BJ (cell line): ENCODE data around the gene DLX4. TPM values are rescaled to one million over a fixed set of nuclear protein-coding genes. Genes with fewer than 3 reads are reported as not detected.

Experiments
- CTCF ChIA-PET: fragments of 350-600 bp; formaldehyde crosslinking; extraction: SDS; loops from one replicate; lab custom pipeline; 2021; ENCODE audit warnings: antibody characterized with exemption, inconsistent platforms; lab: Yijun Ruan, JAX
- POLR2A ChIA-PET: fragments of 300-600 bp; sonication (Branson Sonifier 250); formaldehyde crosslinking; extraction: SDS; loops from one replicate; lab custom pipeline; 2021; ENCODE audit warnings: antibody characterized with exemption; lab: Charles Lee
- DNase-seq: peaks from one replicate; pipeline ENCODE4 v3.0.0-alpha.2; 2011; ENCODE audit warnings: low read depth
- H3K27me3 ChIP-seq: 2 replicates; pipeline ENCODE4 v1.6.0; 2011; ENCODE audit warnings: low read length; ENCODE audit not compliant: control insufficient read depth, insufficient read depth
- H3K36me3 ChIP-seq: 2 replicates; pipeline ENCODE4 v1.5.1; 2011; ENCODE audit warnings: low read length; ENCODE audit not compliant: control insufficient read depth, insufficient read depth
- H3K4me3 ChIP-seq: 2 replicates; pipeline ENCODE4 v1.5.1; 2011; ENCODE audit warnings: low read depth, mild to moderate bottlenecking, control low read depth, low read length
- CTCF ChIP-seq: IDR thresholded peaks from 2 replicates; pipeline ENCODE4 v1.5.1; 2011; ENCODE audit warnings: low read depth, mild to moderate bottlenecking, control low read depth, inconsistent platforms, low read length, moderate library complexity; ENCODE audit not compliant: insufficient read depth
- polyA plus RNA-seq: library from polyadenylated mRNA; depleted of rRNA; stranded (reverse); fragments of >200 nt; gene quantifications from 2 replicates; pipeline ENCODE4 v1.2.3, GENCODE V29; 2011

The DLX4 gene
- polyA plus RNA-seq, 1 experiment: 0.29 TPM

DNA sequence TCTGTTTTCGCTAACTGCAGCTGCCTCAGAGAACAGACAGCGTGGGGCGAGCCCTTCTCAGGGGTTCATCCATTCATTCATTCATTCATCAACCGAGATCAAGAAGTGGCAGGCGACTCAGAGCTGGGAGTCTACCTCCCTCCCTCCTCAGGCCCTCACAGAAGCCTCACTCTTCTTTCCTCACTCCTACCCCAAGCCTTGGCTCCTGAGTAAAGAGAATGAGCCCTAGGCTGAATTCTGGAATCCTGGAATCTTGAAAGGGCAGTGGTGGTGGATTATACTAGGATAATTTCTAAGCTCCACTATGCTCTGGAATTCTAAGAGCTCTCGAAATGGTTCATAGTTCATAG, 28.3 kb downstream of the DLX4 start:
- H3K36me3 ChIP-seq: no peaks in the 10 kb centered on the region
- H3K4me3 ChIP-seq: no peak overlapping the region
- peaks cover 39% of the 10 kb centered on the region for H3K27me3 ChIP-seq
- POLR2A ChIA-PET: no interaction called here
- no peak for TF ChIP-seq CTCF
- CTCF ChIA-PET: interaction anchor here (0.7 to 11.7 kb wide), 46 partner anchors 8 to 440 kb away, joined by 3 to 464 read pairs (median 9); partner anchors contain the start of genes SLC35B1 and TAC4
- no peak for DNase-seq

- Histone ChIP-seq H3K4me3 (no peak overlapping the region), H3K27me3 (peaks cover 35% of the 10 kb centered on the region), H3K36me3 (no peaks in the 10 kb centered on the region)
- TF ChIP-seq CTCF: peak; percentile 92
- POLR2A ChIA-PET: no interaction called here
- peak; percentile 14 for DNase-seq
- CTCF ChIA-PET: interaction anchor here (0.6 to 11.7 kb wide), 60 partner anchors 8 to 446 kb away, joined by 3 to 464 read pairs (median 6); partner anchors contain the start of genes NXPH3, SLC35B1 and TAC4
These were observed 29.0 kb downstream of the DLX4 start for GRCh38 chr17:49997773-49998703.

GRCh38 chr17:49998836-49999511, 30.0 kb downstream of the DLX4 start:
- POLR2A ChIA-PET: no interaction called here
- no peak for DNase-seq
- no peaks in the 10 kb centered on the region for H3K36me3 ChIP-seq
- TF ChIP-seq CTCF: no peak
- H3K4me3 ChIP-seq: no peak overlapping the region
- CTCF ChIA-PET: interaction anchor here (0.6 to 11.7 kb wide), 44 partner anchors 10 to 447 kb away, joined by 3 to 464 read pairs (median 6); partner anchors contain the start of genes NXPH3, SLC35B1 and TAC4
- H3K27me3 ChIP-seq: peaks cover 33% of the 10 kb centered on the region

GRCh38 chr17:50003911-50004310, 34.9 kb downstream of the DLX4 start:
- POLR2A ChIA-PET: no interaction called here
- CTCF ChIA-PET: interaction anchor here (0.8 to 1.7 kb wide), 2 partner anchors 83 to 433 kb away, joined by 4 to 5 read pairs; no protein-coding TSS in a partner anchor
- Histone ChIP-seq H3K36me3 (no peaks in the 10 kb centered on the region), H3K27me3 (peaks cover 14% of the 10 kb centered on the region), H3K4me3 (no peak overlapping the region)
- no peak for DNase-seq
- TF ChIP-seq CTCF: no peak

- Histone ChIP-seq H3K27me3 (peaks cover 3% of the 10 kb centered on the region), H3K36me3 (no peaks in the 10 kb centered on the region), H3K4me3 (no peak overlapping the region)
- POLR2A ChIA-PET: no interaction called here
- TF ChIP-seq CTCF: no peak
- CTCF ChIA-PET: interaction anchor here (0.6 to 1.9 kb wide), 3 partner anchors 11 to 119 kb away, joined by 3 to 12 read pairs (median 4); no protein-coding TSS in a partner anchor
- no peak for DNase-seq
These were observed 40.3 kb downstream of the DLX4 start for GRCh38 chr17:50009282-50009681.
